Epithelial cell of proximal tubule (primary cell): ENCODE measurements around the gene WRAP73. TPM values are rescaled to one million over a fixed set of nuclear protein-coding genes. Genes with fewer than 3 reads are reported as not detected.

Experiments used
- DNase-seq: peaks from one replicate; pipeline ENCODE4 v3.0.0-alpha.2; 2011; ENCODE audit warnings: low read depth
- H3K4me3 ChIP-seq: 2 replicates; pipeline ENCODE4 v1.5.1; 2011; ENCODE audit warnings: low read depth, mild to moderate bottlenecking, low read length
- CTCF ChIP-seq: conservative IDR thresholded peaks from 2 replicates; pipeline ENCODE4 v1.5.1; 2012; ENCODE audit warnings: low read depth, mild to moderate bottlenecking, low read length
- total RNA-seq: library from RNA; depleted of rRNA; stranded (reverse); fragments of >200 nt; gene quantifications from 2 replicates; pipeline ENCODE4 v1.2.3, GENCODE V29; 2015

The WRAP73 gene
- total RNA-seq, 1 donor from 2014 or later: 17.0 TPM

DNA sequence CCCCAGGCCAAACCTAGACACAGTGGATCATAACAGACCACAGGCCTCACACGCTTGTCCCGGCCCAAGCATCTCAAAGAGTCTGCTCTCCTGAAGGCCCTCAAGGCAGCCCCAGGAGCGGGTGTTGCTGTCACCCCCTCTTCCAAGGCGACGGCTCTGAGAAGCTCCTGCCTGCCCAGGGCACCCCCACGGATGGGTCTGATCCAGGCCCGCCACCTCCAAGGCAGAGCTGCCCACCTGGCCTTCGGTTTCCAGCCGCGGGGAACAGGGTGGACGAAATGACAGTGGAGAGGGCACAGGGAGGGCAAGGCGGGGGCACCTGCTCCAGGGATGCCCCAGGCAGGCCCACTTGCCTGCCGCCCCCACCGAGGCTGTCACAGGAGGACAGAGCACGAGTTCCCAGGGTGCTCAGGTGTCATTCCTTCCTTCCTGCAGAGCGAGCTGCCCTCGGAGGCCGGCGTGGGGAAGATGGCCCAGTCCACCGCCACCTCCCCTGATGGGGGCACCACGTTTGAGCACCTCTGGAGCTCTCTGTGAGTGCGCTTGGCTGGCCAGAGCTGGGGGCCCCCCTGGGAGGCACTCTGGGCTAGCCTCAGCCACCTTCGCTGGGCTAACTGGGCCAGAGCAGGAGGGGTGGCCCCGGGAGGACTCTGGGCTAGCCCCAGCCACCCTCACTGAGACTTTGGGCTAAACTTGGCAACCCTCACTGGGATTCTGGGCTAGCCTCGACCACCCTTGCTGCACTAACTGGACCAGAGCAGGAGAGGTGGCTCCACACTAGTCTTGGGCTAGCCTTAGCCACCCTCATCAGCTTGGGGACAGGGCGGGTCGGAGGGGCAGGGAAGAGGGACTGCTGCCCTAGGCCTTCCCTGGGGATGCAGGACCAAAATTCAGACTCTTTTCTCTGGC is 32.2 kb upstream of the WRAP73 start:
- H3K4me3 ChIP-seq: no peak overlapping the region
- TF ChIP-seq CTCF: no peak
- no peak for DNase-seq

GRCh38 chr1:3681231-3681897 is 31.5 kb upstream of the WRAP73 start:
- H3K4me3 ChIP-seq: no peak overlapping the region
- DNase-seq: no peak
- no peak for TF ChIP-seq CTCF

- no peak for TF ChIP-seq CTCF
- no peak for DNase-seq
- H3K4me3 ChIP-seq: no peak overlapping the region
Measured at GRCh38 chr1:3680488-3681230, 30.8 kb upstream of the WRAP73 start.

- no peak for TF ChIP-seq CTCF
- DNase-seq: no peak
- H3K4me3 ChIP-seq: no peak overlapping the region
Measured at GRCh38 chr1:3679799-3680453, 30.0 kb upstream of the WRAP73 start.

DNA sequence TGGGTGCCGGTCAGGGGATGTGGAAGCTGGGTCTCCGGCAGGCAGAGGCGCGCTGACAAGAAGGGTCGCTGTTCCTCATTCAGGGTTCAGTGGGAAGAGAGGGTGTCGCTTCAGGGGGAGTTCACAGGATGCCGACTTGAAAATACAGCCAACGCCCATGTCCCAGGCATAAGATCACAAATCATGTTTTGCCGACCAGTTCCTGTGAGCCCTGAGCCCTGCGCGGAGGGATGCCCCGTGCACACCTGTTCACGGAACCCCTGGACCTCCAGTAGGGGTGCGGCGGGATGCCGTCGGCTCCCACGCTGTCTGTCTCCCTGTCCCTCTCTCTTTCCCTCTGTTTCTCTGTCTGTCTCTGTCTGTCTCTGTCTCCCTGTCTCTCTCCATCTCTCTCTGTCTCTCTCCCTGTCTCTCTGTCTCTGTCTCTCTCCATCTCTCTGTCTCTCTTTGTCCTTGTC is 29.2 kb upstream of the WRAP73 start:
- no peak for DNase-seq
- no peak for TF ChIP-seq CTCF
- H3K4me3 ChIP-seq: no peak overlapping the region

DNA sequence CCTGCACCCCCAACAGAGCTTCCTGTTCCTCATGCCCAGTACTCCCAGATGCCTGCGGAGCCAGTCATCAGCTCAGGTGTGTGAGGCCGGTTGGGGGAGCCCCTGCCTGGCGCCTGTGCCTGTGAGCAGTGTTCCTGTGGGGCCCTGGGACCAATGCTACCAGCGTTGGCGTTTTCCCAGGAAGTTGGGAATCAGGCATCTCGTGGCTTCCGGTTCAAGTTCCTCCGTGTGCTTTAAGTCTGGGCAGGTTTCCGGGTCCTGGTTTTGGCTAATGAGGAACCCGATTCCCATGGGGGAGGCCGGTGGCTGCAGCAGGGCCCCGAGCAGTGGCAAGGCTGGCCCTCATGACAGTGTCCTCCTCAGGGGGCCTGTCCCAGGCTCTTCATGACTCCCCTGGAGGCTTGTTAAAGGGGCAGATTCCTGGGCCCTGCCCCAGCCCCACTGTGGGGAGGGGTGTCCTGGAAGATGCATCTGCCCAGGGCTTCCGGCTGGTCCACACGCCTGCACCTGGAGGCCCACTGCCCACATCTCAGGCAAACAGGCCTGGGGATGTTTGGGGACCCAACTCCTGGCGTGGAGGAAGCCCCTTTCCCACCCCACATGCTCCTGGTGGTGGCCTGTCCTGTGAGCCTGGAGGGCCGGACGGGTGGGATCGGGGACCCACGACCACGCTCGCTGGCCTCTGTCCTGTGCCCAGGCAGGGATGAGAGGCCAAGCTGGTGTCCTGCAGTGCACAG is 28.6 kb upstream of the WRAP73 start:
- TF ChIP-seq CTCF: no peak
- no peak overlapping the region for H3K4me3 ChIP-seq
- DNase-seq: no peak
